ENCODE measurements around the gene SOX18.
A peak's percentile ranks its signal among the peaks of the same experiment; 100 is the strongest.

The SOX18 gene

DNA sequence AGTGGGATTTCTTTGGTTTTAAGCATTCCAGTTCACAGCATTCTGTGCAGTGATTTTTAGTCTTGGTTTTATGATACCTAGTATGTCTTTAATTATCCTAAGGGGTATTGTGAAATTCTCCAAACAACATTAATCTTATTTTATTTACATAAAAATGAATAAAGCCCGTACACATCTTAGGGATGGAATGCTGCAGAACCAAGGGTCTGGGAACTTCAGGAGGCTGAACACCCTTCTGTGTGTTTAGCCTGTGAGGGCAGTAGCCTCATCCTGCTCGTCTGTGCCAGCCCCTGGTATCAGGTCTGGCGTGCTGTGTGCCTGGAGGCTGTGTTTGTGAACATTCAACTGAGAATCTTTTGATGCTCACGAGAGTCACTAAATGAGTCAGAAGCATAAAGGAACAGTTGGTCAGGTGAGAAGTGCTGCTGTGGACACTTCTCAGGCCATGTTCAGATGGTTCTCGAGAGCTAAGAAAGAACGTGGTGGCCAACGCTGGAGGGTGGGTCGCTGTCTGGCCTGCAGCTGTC lies 38.7 kb downstream of the SOX18 start:
- TF ChIP-seq, protein P1, sequence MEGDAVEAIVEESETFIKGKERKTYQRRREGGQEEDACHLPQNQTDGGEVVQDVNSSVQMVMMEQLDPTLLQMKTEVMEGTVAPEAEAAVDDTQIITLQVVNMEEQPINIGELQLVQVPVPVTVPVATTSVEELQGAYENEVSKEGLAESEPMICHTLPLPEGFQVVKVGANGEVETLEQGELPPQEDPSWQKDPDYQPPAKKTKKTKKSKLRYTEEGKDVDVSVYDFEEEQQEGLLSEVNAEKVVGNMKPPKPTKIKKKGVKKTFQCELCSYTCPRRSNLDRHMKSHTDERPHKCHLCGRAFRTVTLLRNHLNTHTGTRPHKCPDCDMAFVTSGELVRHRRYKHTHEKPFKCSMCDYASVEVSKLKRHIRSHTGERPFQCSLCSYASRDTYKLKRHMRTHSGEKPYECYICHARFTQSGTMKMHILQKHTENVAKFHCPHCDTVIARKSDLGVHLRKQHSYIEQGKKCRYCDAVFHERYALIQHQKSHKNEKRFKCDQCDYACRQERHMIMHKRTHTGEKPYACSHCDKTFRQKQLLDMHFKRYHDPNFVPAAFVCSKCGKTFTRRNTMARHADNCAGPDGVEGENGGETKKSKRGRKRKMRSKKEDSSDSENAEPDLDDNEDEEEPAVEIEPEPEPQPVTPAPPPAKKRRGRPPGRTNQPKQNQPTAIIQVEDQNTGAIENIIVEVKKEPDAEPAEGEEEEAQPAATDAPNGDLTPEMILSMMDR (conservative IDR thresholded peaks at IDR 0.05; ENCODE audit: low read depth, low read length) = no peak

GRCh38 chr20:64009811-64010387 lies 39.5 kb downstream of the SOX18 start:
- no peak for DNase-seq (ENCODE audit: low read depth)
- TF ChIP-seq, protein P1 (conservative IDR thresholded peaks at IDR 0.05; ENCODE audit: low read depth, low read length) = no peak
- H3K4me3 ChIP-seq (ENCODE audit: low read depth, low read length) = no peak overlapping the region

More for the DNA sequence above, 38.7 kb downstream of the SOX18 start:
- DNase-seq (ENCODE audit: low read depth) = no peak
- H3K4me3 ChIP-seq (ENCODE audit: low read depth, low read length) = no peak overlapping the region

GRCh38 chr20:64006902-64007301 lies 42.5 kb downstream of the SOX18 start:
- TF ChIP-seq, protein P1 (conservative IDR thresholded peaks at IDR 0.05; ENCODE audit: low read depth, low read length) = no peak
- H3K4me3 ChIP-seq (ENCODE audit: low read depth, low read length) = no peak overlapping the region
- no peak for DNase-seq (ENCODE audit: low read depth)

DNA sequence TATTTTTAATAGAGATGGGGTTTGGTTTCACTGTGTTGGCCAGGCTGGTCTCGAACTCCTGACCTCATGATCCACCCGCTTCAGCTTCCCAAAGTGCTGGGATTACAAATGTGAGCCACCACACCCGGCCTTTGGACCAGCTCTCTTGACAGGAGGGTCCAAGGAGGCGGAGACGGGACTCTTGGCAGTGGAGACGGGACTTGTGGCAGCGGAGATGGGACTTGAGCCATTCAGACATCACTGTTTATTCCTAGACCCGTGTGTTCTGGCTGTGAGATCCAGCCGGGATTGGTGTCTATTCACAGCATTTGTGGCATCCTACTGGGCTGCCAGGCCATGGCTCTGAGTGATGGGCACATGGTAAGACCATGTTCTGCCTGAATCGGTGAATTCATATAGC lies 42.9 kb downstream of the SOX18 start:
- DNase-seq (ENCODE audit: low read depth) = no peak
- no peak overlapping the region for H3K4me3 ChIP-seq (ENCODE audit: low read depth, low read length)
- TF ChIP-seq, protein P1 (conservative IDR thresholded peaks at IDR 0.05; ENCODE audit: low read depth, low read length) = no peak

- peak; percentile 52 for DNase-seq (ENCODE audit: low read depth)
- TF ChIP-seq, protein P1 (conservative IDR thresholded peaks at IDR 0.05; ENCODE audit: low read depth, low read length) = no peak
- no peak overlapping the region for H3K4me3 ChIP-seq (ENCODE audit: low read depth, low read length)
These were observed 44.0 kb downstream of the SOX18 start for GRCh38 chr20:64005394-64005793.

GRCh38 chr20:64003960-64004725 lies 45.3 kb downstream of the SOX18 start:
- no peak overlapping the region for H3K4me3 ChIP-seq (ENCODE audit: low read depth, low read length)
- TF ChIP-seq, protein P1 (conservative IDR thresholded peaks at IDR 0.05; ENCODE audit: low read depth, low read length) = no peak
- no peak for DNase-seq (ENCODE audit: low read depth)
